ENCODE measurements around the gene SUMF1.

GRCh38 chr3:4336850-4337546, 130.1 kb downstream of the SUMF1 start:
- TF ChIP-seq POLR2AphosphoS5 (IDR thresholded peaks at IDR 0.05; ENCODE audit: low read depth, low read length) (no peak), SIN3A (IDR thresholded peaks at IDR 0.05; ENCODE audit: borderline replicate concordance, insufficient read depth, low read length) (no peak), FOXP2 (optimal IDR thresholded peaks at IDR 0.05; ENCODE audit: borderline replicate concordance, extremely low read depth, extremely low read length, insufficient read depth) (no peak), REST (IDR thresholded peaks at IDR 0.05; ENCODE audit: insufficient read depth in 1 of 2, low read depth in 2 of 2, low read length in 2 of 2) (no peak)

Data from PFSK-1 (cell line).